CD4-positive, alpha-beta T cell treated with Interleukin-1 beta for 1 hour (primary cell): ENCODE data around the gene HYAL1.
A peak's percentile ranks its signal among the peaks of the same experiment; 100 is the strongest.

Experiments
- DNase-seq, 2 donors: peaks; one replicate each; pipeline ENCODE4 v3.0.0-alpha.2; 2020 to 2022

HYAL1 gene

GRCh38 chr3:50258979-50259378 lies 44.4 kb downstream of the HYAL1 start:
- DNase-seq, result no peak

GRCh38 chr3:50258029-50258680 lies 45.2 kb downstream of the HYAL1 start:
- DNase-seq, result no peak

GRCh38 chr3:50256978-50257890 lies 46.1 kb downstream of the HYAL1 start:
- peak in 1 of 2 donors; percentile 46 for DNase-seq

- no peak for DNase-seq
Measured at GRCh38 chr3:50255251-50255615, 48.1 kb downstream of the HYAL1 start.

GRCh38 chr3:50254577-50255250 lies 48.7 kb downstream of the HYAL1 start:
- DNase-seq, result peak in 1 of 2 donors; percentile 70

DNA sequence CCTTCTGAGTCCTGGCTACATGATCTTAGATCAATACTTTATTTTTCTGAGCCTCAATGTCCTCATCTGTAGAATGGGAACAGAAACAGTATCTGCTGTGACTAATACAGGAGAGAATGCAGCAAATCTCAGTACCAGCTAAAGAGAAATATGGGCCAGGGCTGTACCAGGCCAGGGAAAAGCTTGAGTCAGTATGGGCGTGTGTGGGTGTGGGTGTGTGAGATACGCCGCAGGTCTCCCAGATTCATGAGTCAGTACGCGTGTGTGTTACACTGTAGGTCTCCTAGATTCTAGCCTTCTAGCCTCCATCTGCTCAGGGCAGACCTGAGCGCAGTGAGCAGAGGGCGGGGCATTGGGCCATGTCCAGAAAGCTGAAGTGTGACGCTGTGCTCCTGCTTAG lies 52.2 kb downstream of the HYAL1 start:
- DNase-seq, result no peak

GRCh38 chr3:50250514-50250913 lies 52.9 kb downstream of the HYAL1 start:
- no peak for DNase-seq
